K562 (cell line): ENCODE results near the gene GPX5. TPM values are rescaled to one million over a fixed set of nuclear protein-coding genes. Genes with fewer than 3 reads are reported as not detected.
A peak's percentile ranks its signal among the peaks of the same experiment; 100 is the strongest.

ENCODE experiments used
- ARNT ChIP-seq, 2 experiments: fragments of 450-650 bp; IDR thresholded peaks; 2 replicates each; pipeline ENCODE4 v1.6.1; 2016; ENCODE audit warnings: mild to moderate bottlenecking in 1 of 2
- CBX2 ChIP-seq: fragments of 200-600 bp; sonication (generic); IDR thresholded peaks from one replicate; pipeline ENCODE4 v1.6.1; 2012; ENCODE audit warnings: mild to moderate bottlenecking, low read length, inconsistent platforms; ENCODE audit not compliant: insufficient read depth, poor library complexity, severe bottlenecking
- JUN ChIP-seq, 2 experiments: sonication (generic) in 1 of 2; formaldehyde crosslinking in 1 of 2; IDR thresholded peaks; 2 replicates each; pipeline versions ENCODE4 v1.6.1 to v1.8.0; 2012 to 2022; ENCODE audit warnings: borderline replicate concordance in 2 of 2, mild to moderate bottlenecking in 2 of 2, improper control_type of control experiment in 1 of 2, low read depth in 1 of 2, low read length in 1 of 2, missing genetic modification reagents in 1 of 2
- KDM2B ChIP-seq: fragments of 250-450 bp; sonication (Bioruptor Pico); IDR thresholded peaks from 2 replicates; pipeline ENCODE4 v1.8.0; 2021; ENCODE audit warnings: mild to moderate bottlenecking, moderate library complexity
- MAFK ChIP-seq: IDR thresholded peaks from 2 replicates; pipeline ENCODE4 v1.6.1; 2011; ENCODE audit warnings: low read length, improper control_type of control experiment
- NFIC ChIP-seq: fragments of 450-650 bp; IDR thresholded peaks from 2 replicates; pipeline ENCODE4 v1.6.1; 2017; ENCODE audit warnings: mild to moderate bottlenecking, inconsistent platforms
- ZFX ChIP-seq: sonication (generic); formaldehyde crosslinking; IDR thresholded peaks from 2 replicates; pipeline ENCODE4 v1.8.0; 2022; ENCODE audit warnings: mild to moderate bottlenecking, missing genetic modification reagents, moderate library complexity
- ZNF143 ChIP-seq: sonication (generic); formaldehyde crosslinking; IDR thresholded peaks from 2 replicates; pipeline ENCODE4 v1.9.0; 2022; ENCODE audit warnings: mild to moderate bottlenecking, missing genetic modification reagents
- ZNF263 ChIP-seq: sonication (generic); formaldehyde crosslinking; IDR thresholded peaks from 2 replicates; pipeline ENCODE4 v1.8.0; 2022; ENCODE audit warnings: mild to moderate bottlenecking, missing genetic modification reagents, borderline replicate concordance
- ZNF584 ChIP-seq: fragments of 200-800 bp; sonication (Bioruptor generic); IDR thresholded peaks from 2 replicates; pipeline ENCODE4 v1.6.1; 2016; ENCODE audit warnings: low read depth, mild to moderate bottlenecking, missing genetic modification characterization, missing compliant biosample characterization
- polyA plus RNA-seq, 8 experiments: library from polyadenylated mRNA; depleted of rRNA in 4 of 8; stranded (reverse) in 5 of 8; unstranded in 3 of 8; fragments of >200 nt; fragmentation: Nextera tagmentation in 2 of 8; fragmentation: Illumina TruSeq in 1 of 8; extraction: Ambion mirVana in 2 of 8; extraction: Trizol in 1 of 8; gene quantifications; 2 replicates each; pipeline versions ENCODE4 v1.2.1 to v1.2.3, GENCODE V29; 2011 to 2014; ENCODE audit warnings: inconsistent platforms in 1 of 8, missing spikeins in 1 of 8
- total RNA-seq, 7 experiments: library from RNA; depleted of rRNA in 6 of 7; stranded (reverse); fragments of >200 nt in 6 of 7; fragmentation: Illumina TruSeq in 2 of 7; extraction: Trizol in 2 of 7; gene quantifications; 2 replicates each; pipeline versions ENCODE4 v1.2.1 to v1.2.3, GENCODE V29; 2011 to 2021; ENCODE audit warnings: low replicate concordance in 1 of 7
- TF ChIP-seq, protein P1 (sequence below): fragments of 150-350 bp; conservative IDR thresholded peaks from 2 replicates; pipeline ENCODE4 v1.6.1; 2014; ENCODE audit warnings: low read length
- TF ChIP-seq, protein P2 (sequence below), 2 experiments: fragments of 450-650 bp; formaldehyde crosslinking in 1 of 2; IDR thresholded peaks; 2 replicates each; pipeline versions ENCODE4 v1.4.0 to v1.6.1; 2014 to 2020; ENCODE audit warnings: mild to moderate bottlenecking in 2 of 2, borderline replicate concordance in 1 of 2, low read depth in 1 of 2
- TF ChIP-seq, protein P3 (sequence below): fragments of 250-450 bp; sonication (Bioruptor Pico); IDR thresholded peaks from 2 replicates; pipeline ENCODE4 v1.6.1; 2021; ENCODE audit warnings: mild to moderate bottlenecking
- TF ChIP-seq, protein P4 (sequence below): IDR thresholded peaks from 2 replicates; pipeline ENCODE4 v1.6.1; 2011; ENCODE audit not compliant: insufficient read length; ENCODE audit errors: extremely low read depth

Gene GPX5
- total and polyA plus RNA-seq, 9 of the 15 experiments (the other 6 are each of a cell fraction or from before 2014, with no cell fraction given) = 0.07 to 0.18 (median 0.15) TPM; not detected in 6

DNA sequence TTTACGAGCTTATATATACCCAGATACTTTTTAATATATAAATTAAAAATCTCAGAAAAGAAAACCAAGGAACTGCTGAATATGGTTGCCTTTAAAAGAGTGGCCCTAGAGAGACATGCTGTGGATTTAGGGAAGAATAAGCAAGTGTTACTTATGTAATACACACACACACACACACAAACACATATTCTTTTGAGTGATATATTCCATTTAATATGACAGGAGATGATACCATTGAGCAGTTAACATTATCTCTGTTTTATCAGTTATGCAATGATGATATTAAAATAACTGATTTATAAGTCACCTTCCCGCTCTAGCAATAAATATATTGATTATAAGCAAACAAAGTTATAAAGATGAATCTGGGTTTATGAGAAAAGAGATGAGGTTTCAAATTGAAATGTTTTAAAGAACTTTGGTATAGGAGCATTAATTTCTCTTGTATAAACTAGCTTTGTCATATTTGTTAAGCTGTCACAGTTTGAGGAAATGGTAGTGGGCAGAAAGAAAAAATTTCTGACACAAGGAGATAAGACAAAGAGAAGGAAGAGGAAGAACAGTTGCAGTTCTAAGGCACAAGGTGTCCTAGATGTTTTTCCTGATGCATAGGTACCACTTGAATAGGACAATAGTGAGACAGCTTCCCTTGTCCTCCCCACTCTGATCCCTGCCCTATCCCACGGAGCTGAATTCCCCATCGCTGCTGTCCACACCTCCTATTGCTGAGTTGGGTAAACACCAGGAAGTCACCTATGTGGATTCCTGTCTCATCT lies 26.4 kb downstream of the GPX5 start (continued):
- TF ChIP-seq, protein P1, sequence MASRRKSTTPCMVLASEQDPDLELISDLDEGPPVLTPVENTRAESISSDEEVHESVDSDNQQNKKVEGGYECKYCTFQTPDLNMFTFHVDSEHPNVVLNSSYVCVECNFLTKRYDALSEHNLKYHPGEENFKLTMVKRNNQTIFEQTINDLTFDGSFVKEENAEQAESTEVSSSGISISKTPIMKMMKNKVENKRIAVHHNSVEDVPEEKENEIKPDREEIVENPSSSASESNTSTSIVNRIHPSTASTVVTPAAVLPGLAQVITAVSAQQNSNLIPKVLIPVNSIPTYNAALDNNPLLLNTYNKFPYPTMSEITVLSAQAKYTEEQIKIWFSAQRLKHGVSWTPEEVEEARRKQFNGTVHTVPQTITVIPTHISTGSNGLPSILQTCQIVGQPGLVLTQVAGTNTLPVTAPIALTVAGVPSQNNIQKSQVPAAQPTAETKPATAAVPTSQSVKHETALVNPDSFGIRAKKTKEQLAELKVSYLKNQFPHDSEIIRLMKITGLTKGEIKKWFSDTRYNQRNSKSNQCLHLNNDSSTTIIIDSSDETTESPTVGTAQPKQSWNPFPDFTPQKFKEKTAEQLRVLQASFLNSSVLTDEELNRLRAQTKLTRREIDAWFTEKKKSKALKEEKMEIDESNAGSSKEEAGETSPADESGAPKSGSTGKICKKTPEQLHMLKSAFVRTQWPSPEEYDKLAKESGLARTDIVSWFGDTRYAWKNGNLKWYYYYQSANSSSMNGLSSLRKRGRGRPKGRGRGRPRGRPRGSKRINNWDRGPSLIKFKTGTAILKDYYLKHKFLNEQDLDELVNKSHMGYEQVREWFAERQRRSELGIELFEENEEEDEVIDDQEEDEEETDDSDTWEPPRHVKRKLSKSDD = no peak
- TF ChIP-seq ZNF143 (CRISPR knock-in tag) = no peak
- peak; percentile 14; the same call in 1 of the 2 replicates for TF ChIP-seq JUN (IDR thresholded peaks at IDR 0.05; ENCODE audit: borderline replicate concordance, low read depth, low read length)
- TF ChIP-seq JUN (CRISPR knock-in tag; IDR thresholded peaks at IDR 0.05; ENCODE audit: borderline replicate concordance) = no peak
- TF ChIP-seq, protein P2, sequence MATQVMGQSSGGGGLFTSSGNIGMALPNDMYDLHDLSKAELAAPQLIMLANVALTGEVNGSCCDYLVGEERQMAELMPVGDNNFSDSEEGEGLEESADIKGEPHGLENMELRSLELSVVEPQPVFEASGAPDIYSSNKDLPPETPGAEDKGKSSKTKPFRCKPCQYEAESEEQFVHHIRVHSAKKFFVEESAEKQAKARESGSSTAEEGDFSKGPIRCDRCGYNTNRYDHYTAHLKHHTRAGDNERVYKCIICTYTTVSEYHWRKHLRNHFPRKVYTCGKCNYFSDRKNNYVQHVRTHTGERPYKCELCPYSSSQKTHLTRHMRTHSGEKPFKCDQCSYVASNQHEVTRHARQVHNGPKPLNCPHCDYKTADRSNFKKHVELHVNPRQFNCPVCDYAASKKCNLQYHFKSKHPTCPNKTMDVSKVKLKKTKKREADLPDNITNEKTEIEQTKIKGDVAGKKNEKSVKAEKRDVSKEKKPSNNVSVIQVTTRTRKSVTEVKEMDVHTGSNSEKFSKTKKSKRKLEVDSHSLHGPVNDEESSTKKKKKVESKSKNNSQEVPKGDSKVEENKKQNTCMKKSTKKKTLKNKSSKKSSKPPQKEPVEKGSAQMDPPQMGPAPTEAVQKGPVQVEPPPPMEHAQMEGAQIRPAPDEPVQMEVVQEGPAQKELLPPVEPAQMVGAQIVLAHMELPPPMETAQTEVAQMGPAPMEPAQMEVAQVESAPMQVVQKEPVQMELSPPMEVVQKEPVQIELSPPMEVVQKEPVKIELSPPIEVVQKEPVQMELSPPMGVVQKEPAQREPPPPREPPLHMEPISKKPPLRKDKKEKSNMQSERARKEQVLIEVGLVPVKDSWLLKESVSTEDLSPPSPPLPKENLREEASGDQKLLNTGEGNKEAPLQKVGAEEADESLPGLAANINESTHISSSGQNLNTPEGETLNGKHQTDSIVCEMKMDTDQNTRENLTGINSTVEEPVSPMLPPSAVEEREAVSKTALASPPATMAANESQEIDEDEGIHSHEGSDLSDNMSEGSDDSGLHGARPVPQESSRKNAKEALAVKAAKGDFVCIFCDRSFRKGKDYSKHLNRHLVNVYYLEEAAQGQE (IDR thresholded peaks at IDR 0.05; ENCODE audit: borderline replicate concordance) = peak; percentile 37; the same call in 1 of the 2 replicates
- TF ChIP-seq, protein P2 (CRISPR knock-in tag; IDR thresholded peaks at IDR 0.05; ENCODE audit: low read depth) = no peak
- TF ChIP-seq ZNF584 = no peak
- TF ChIP-seq ZNF263 (CRISPR knock-in tag) = no peak
- TF ChIP-seq, protein P3, sequence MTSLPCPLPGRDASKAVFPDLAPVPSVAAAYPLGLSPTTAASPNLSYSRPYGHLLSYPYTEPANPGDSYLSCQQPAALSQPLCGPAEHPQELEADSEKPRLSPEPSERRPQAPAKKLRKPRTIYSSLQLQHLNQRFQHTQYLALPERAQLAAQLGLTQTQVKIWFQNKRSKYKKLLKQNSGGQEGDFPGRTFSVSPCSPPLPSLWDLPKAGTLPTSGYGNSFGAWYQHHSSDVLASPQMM (CRISPR knock-in tag) = no peak
- TF ChIP-seq CBX2 = no peak
- TF ChIP-seq ZFX (CRISPR knock-in tag) = no peak
- no peak; the same call in 1 of the 2 replicates for TF ChIP-seq MAFK
- no peak for TF ChIP-seq ARNT (IDR thresholded peaks at IDR 0.05)
- no peak for TF ChIP-seq NFIC
- TF ChIP-seq KDM2B (CRISPR knock-in tag) = no peak
- TF ChIP-seq, protein P4, sequence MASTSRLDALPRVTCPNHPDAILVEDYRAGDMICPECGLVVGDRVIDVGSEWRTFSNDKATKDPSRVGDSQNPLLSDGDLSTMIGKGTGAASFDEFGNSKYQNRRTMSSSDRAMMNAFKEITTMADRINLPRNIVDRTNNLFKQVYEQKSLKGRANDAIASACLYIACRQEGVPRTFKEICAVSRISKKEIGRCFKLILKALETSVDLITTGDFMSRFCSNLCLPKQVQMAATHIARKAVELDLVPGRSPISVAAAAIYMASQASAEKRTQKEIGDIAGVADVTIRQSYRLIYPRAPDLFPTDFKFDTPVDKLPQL = no peak
